ENCODE data around the gene PPP2R2D.
"Not testable (repeated sequence)": the region's sequence is repeated elsewhere in the genome, so short reads cannot be mapped to it uniquely, and the experiment has no call there.

PPP2R2D gene

GRCh38 chr10:131930150-131930549 lies 29.3 kb downstream of the PPP2R2D start:
- DNase-seq = no peak

GRCh38 chr10:131930586-131931330 lies 29.9 kb downstream of the PPP2R2D start:
- no peak for DNase-seq

GRCh38 chr10:131931981-131932380 lies 31.2 kb downstream of the PPP2R2D start:
- DNase-seq = no peak

- DNase-seq = no peak
Observed at GRCh38 chr10:131933016-131933695, 32.3 kb downstream of the PPP2R2D start.

- DNase-seq = no peak
Observed at GRCh38 chr10:131933696-131934086, 32.9 kb downstream of the PPP2R2D start.

DNA sequence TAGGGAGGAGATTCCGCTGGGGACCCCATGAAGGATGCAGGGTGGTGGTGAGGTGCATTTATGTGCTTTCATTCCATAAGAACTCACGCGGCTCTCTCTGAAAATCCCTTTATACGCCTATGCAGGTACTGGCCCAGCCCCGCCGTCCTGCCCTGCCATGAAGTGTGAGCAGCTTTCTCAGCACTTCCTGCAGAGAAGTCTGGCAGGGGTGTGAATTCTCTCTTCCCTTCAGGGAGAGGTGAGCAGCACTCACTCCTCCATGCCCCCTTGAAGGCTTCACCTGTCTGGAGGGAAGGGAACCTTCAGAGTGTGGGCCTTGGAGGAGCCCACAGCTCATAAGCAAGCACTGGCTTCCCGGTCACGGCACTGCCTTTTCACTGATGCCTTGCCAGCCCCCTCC lies 34.0 kb downstream of the PPP2R2D start:
- DNase-seq = no peak

DNA sequence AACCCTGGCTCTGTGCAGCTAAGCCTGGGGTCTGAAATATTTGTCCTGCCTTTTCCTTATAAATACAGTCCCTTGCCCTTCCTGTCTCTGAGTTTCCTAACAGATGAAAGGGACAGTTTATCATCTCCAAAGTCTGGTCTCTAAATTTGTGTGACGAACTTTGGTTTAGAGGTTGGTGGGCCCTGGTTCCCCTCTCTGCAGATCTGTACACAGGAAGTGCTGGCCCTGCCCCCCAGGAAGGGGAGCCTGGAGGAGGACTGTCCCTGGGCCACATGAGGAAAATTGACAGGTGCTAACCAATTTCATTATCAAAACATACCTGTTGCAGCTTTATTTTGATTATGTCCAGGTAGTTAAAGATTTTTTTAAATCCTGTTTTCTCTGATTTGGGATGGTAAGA lies 34.5 kb downstream of the PPP2R2D start:
- no peak for DNase-seq

- DNase-seq = no peak
Observed at GRCh38 chr10:131936294-131936693, 35.5 kb downstream of the PPP2R2D start.

- no peak for DNase-seq
Observed at GRCh38 chr10:131936736-131937135, 35.9 kb downstream of the PPP2R2D start.

GRCh38 chr10:131937836-131938235 lies 37.0 kb downstream of the PPP2R2D start:
- no peak for DNase-seq

- no peak for DNase-seq
Observed at GRCh38 chr10:131938681-131939080, 37.9 kb downstream of the PPP2R2D start.

GRCh38 chr10:131942455-131942854 lies 41.6 kb downstream of the PPP2R2D start:
- DNase-seq = no peak

GRCh38 chr10:131943021-131943814 lies 42.4 kb downstream of the PPP2R2D start:
- no peak for DNase-seq

- DNase-seq = no peak
Observed at GRCh38 chr10:131944412-131944811, 43.6 kb downstream of the PPP2R2D start.

DNA sequence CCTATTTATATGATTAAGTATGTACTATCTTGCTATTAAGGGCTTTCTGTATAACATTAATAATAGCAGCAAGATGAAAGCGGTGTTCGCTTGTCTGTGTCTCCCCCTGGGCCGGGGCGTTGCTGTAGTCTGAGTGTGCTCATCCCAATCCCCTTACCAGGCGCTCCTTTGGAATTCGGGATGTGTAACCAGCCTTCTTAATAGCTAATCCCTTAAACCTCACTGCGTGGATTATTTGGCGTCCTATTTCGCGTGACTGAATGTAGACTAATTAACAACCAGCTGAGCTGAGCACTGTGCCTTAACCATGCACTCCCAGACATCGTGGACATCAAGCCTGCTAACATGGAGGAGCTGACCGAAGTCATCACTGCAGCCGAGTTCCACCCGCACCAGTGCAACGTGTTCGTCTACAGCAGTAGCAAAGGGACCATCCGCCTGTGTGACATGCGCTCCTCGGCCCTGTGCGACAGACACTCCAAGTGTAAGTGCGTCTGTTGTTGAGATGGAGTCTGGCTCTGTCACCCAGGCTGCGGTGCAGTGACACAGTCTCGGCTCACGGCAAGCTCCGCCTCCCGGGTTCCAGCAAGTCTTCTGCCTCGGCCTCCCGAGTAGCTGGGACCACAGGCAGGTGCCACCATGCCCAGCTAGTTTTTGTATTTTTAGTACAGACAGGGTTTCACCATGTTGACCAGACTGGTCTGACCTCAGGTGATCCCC lies 44.3 kb downstream of the PPP2R2D start:
- no peak for DNase-seq

- no peak for DNase-seq
Observed at GRCh38 chr10:131946321-131946751, 45.5 kb downstream of the PPP2R2D start.

- DNase-seq = no peak
Observed at GRCh38 chr10:131946880-131947279, 46.1 kb downstream of the PPP2R2D start.

DNA sequence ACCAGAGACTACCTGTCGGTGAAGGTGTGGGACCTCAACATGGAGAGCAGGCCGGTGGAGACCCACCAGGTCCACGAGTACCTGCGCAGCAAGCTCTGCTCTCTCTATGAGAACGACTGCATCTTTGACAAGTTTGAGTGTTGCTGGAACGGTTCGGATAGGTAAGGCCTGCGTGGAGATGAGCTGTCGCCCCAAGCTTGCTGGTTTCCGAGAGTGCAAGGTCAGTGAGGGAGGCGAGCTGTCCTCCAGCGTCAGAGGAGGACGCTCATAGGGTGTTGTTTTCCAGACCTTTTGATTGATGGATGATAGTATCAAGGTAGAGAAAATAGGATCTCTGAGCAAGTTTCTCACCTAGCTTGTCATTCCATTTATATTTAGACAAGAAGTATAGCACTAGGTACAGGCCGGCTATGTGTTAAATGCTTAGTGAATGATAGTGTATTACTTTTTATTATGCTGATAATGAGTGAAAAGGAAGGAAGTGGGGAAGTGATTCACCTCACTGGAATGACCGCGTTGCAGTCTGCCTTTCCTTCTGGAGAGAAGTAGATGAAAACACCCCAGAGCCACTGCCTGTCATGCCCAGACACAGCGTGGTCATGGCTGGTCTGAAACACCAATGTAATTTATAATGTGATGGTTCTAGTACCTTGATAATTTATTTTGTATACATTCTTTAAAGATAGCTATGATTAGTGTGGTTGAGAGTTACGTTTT lies 47.0 kb downstream of the PPP2R2D start:
- no peak for DNase-seq

GRCh38 chr10:131948501-131948900 lies 47.7 kb downstream of the PPP2R2D start:
- no peak for DNase-seq

DNA sequence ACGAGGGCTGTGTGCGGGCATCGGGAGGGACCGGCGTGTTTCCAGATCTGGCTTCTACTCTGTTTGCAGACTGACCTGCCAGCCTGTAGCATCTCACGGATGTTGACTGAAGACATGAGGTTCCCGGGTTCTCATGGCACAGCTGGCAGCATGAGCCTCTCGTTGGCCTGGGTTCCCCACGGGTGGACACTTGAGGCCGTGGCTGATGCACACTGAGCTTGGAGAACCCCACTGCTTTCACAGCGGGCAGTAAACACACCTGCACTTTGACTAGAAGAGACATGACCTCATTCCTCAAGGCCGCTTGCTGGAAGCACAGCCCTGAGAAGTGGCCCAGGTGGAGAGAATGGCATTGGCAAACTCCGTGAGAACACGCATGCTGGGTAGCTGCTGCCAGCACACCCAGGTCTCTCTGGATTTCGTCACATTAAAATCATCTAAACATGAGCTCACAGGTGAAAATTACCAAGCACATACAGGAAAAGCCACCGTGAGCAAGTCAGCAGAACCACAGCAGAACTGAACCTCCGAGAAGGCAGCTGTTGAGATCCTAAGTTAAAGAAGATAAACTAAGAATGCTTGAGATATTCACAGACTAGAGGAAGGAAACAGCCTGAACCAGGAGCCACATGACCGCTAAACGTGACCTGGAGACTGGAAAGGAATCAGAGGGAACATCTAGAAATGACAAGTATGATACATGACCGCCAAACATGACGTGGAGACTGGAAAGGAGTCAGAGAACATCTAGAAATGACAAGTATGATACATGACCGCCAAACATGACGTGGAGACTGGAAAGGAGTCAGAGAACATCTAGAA lies 48.4 kb downstream of the PPP2R2D start:
- no peak for DNase-seq

DNA sequence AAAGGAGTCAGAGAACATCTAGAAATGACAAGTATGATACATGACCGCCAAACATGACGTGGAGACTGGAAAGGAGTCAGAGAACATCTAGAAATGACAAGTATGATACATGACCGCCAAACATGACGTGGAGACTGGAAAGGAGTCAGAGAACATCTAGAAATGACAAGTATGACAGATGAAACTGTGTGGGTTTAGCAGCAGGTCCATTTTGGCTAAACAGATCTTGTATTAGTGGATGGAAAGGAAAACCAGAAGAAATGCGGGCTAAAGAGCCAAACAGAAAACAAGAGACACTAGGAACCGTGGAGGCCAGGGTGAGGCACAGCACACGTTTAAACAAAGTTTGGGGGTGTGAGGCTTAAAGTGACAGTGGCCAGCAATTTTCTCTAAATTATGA lies 49.1 kb downstream of the PPP2R2D start:
- DNase-seq = not testable (repeated sequence)
